GM12891 (cell line): ENCODE data around the gene RSPH3.
"Not testable (repeated sequence)": the region's sequence is repeated elsewhere in the genome, so short reads cannot be mapped to it uniquely, and the experiment has no call there.

Source experiments
- PAX5 ChIP-seq: IDR thresholded peaks from 2 replicates; pipeline ENCODE4 v1.6.1; 2011; ENCODE audit warnings: low read length, moderate library complexity, mild to moderate bottlenecking; ENCODE audit not compliant: insufficient read depth, severe bottlenecking
- POLR2A ChIP-seq: IDR thresholded peaks from 2 replicates; pipeline ENCODE4 v1.6.1; 2011; ENCODE audit warnings: low read depth, low read length, control low read depth
- POLR2AphosphoS5 ChIP-seq: IDR thresholded peaks from 2 replicates; pipeline ENCODE4 v1.6.1; 2011; ENCODE audit warnings: low read depth, low read length, control low read depth
- POU2F2 ChIP-seq: IDR thresholded peaks from 2 replicates; pipeline ENCODE4 v1.6.1; 2011; ENCODE audit warnings: low read depth, mild to moderate bottlenecking, control low read depth, low read length, moderate library complexity
- SPI1 ChIP-seq: IDR thresholded peaks from 2 replicates; pipeline ENCODE4 v1.6.1; 2011; ENCODE audit warnings: low read depth, low read length, control low read depth
- TAF1 ChIP-seq: IDR thresholded peaks from 2 replicates; pipeline ENCODE4 v1.6.1; 2011; ENCODE audit warnings: low read depth, low read length, control low read depth

- TF ChIP-seq POLR2A, POLR2AphosphoS5, POU2F2, TAF1, SPI1, PAX5: not testable (repeated sequence)
These were observed 48.4 kb downstream of the RSPH3 start for GRCh38 chr6:158951565-158951964.
